ENCODE measurements around the gene TAAR9. TPM values are rescaled to one million over a fixed set of nuclear protein-coding genes. Genes with fewer than 3 reads are reported as not detected.
"Not testable (repeated sequence)": the region's sequence is repeated elsewhere in the genome, so short reads cannot be mapped to it uniquely, and the experiment has no call there.

TAAR9 gene
- total RNA-seq, 2 experiments from 2014 or later = not detected

GRCh38 chr6:132551214-132551613 lies 13.1 kb downstream of the TAAR9 start:
- no peaks in the 10 kb centered on the region for H3K36me3 Mint-ChIP-seq (ENCODE audit: low read depth)
- no peak overlapping the region for H3K4me3 Mint-ChIP-seq
- ChIA-PET POLR2A (no interaction called here), CTCF (no interaction called here)
- DNase-seq (no peak), ATAC-seq (ENCODE audit: poor library complexity) (no peak)
- H3K27ac Mint-ChIP-seq = no peak overlapping the region
- Histone ChIP-seq H3K9me3 (ENCODE audit: control insufficient read depth in 1 of 2, insufficient read depth in 1 of 2, low read length in 2 of 2) (no peaks in the 10 kb centered on the region), H3K4me1 (ENCODE audit: insufficient read depth, low read length) (no peaks in the 10 kb centered on the region), H3K27me3 (ENCODE audit: control insufficient read depth in 1 of 2, insufficient read depth in 2 of 2, low read length in 2 of 2) (peaks cover 0 to 3% of the 10 kb centered on the region in 2 experiments), H3K36me3 (ENCODE audit: insufficient read depth, low read length) (no peaks in the 10 kb centered on the region), H3K27ac (ENCODE audit: low read depth in 1 of 2, low read length in 2 of 2) (no peak overlapping the region), H3K4me3 (ENCODE audit: low read length) (no peak overlapping the region)
- intact Hi-C loops (cut with DNase I, micrococcal nuclease) = no loop called here
- H3K9me3 Mint-ChIP-seq = no peaks in the 10 kb centered on the region
- no peak for TF ChIP-seq CTCF (IDR thresholded peaks at IDR 0.05)
- peaks cover 22% of the 10 kb centered on the region for H3K27me3 Mint-ChIP-seq
- H3K4me1 Mint-ChIP-seq (ENCODE audit: low read depth) = no peaks in the 10 kb centered on the region

GRCh38 chr6:132552372-132552771 lies 14.3 kb downstream of the TAAR9 start, which contains the start of gene TAAR8:
TAAR8 (plus strand) TSS chr6:132552672; CDS start chr6:132552693, 21 bp downstream.
- no peak for DNase-seq
- POLR2A ChIA-PET = no interaction called here
- CTCF ChIA-PET = interaction anchor here (0.7 to 0.9 kb wide), 2 partner anchors 9 to 10 kb away, joined by 3 to 4 read pairs; no protein-coding TSS in a partner anchor

GRCh38 chr6:132560087-132560486 lies 22.0 kb downstream of the TAAR9 start:
- H3K9me3 ChIP-seq (ENCODE audit: control insufficient read depth in 1 of 2, insufficient read depth in 1 of 2, low read length in 2 of 2); H3K27ac Mint-ChIP-seq; H3K27ac ChIP-seq (ENCODE audit: low read depth in 1 of 2, low read length in 2 of 2); H3K4me3 ChIP-seq (ENCODE audit: low read length); H3K36me3 ChIP-seq (ENCODE audit: insufficient read depth, low read length); H3K4me1 ChIP-seq (ENCODE audit: insufficient read depth, low read length); H3K4me1 Mint-ChIP-seq (ENCODE audit: low read depth); H3K36me3 Mint-ChIP-seq (ENCODE audit: low read depth); POLR2A ChIA-PET; H3K4me3 Mint-ChIP-seq; H3K9me3 Mint-ChIP-seq; DNase-seq; CTCF ChIA-PET; ATAC-seq (ENCODE audit: poor library complexity); H3K27me3 ChIP-seq (ENCODE audit: control insufficient read depth in 1 of 2, insufficient read depth in 2 of 2, low read length in 2 of 2); intact Hi-C loops (cut with DNase I, micrococcal nuclease): not testable (repeated sequence)
- peaks cover 38% of the 10 kb centered on the region for H3K27me3 Mint-ChIP-seq

More at GRCh38 chr6:132552372-132552771, 14.3 kb downstream of the TAAR9 start, which contains the start of gene TAAR8:
- no peak within 1 kb of the TSS for H3K4me3 ChIP-seq (ENCODE audit: low read length)
- intact Hi-C loops (cut with DNase I, micrococcal nuclease) = no loop called here
- ATAC-seq (ENCODE audit: poor library complexity) = no peak
- peaks cover 0 to 3% of the 10 kb centered on the region in 2 experiments for H3K27me3 ChIP-seq (ENCODE audit: control insufficient read depth in 1 of 2, insufficient read depth in 2 of 2, low read length in 2 of 2)
- Mint-ChIP-seq H3K4me1 (ENCODE audit: low read depth) (no peaks in the 10 kb centered on the region), H3K27me3 (peaks cover 34% of the 10 kb centered on the region), H3K36me3 (ENCODE audit: low read depth) (no peaks in the 10 kb centered on the region), H3K27ac (no peak within 1 kb of the TSS), H3K4me3 (no peak within 1 kb of the TSS), H3K9me3 (no peaks in the 10 kb centered on the region)
- no peaks in the 10 kb centered on the region for H3K36me3 ChIP-seq (ENCODE audit: insufficient read depth, low read length)
- H3K27ac ChIP-seq (ENCODE audit: low read depth in 1 of 2, low read length in 2 of 2) = no peak within 1 kb of the TSS
- H3K9me3 ChIP-seq (ENCODE audit: control insufficient read depth in 1 of 2, insufficient read depth in 1 of 2, low read length in 2 of 2) = no peaks in the 10 kb centered on the region
- no peaks in the 10 kb centered on the region for H3K4me1 ChIP-seq (ENCODE audit: insufficient read depth, low read length)
- no peak for TF ChIP-seq CTCF (IDR thresholded peaks at IDR 0.05)

GRCh38 chr6:132566404-132566803 lies 28.3 kb downstream of the TAAR9 start:
- intact Hi-C loops (cut with DNase I, micrococcal nuclease) = no loop called here
- Histone ChIP-seq H3K27ac (ENCODE audit: low read depth in 1 of 2, low read length in 2 of 2) (no peak overlapping the region), H3K4me1 (ENCODE audit: insufficient read depth, low read length) (no peaks in the 10 kb centered on the region), H3K9me3 (ENCODE audit: control insufficient read depth in 1 of 2, insufficient read depth in 1 of 2, low read length in 2 of 2) (no peaks in the 10 kb centered on the region), H3K36me3 (ENCODE audit: insufficient read depth, low read length) (no peaks in the 10 kb centered on the region), H3K4me3 (ENCODE audit: low read length) (no peak overlapping the region), H3K27me3 (ENCODE audit: control insufficient read depth in 1 of 2, insufficient read depth in 2 of 2, low read length in 2 of 2) (peaks cover 0 to 13% of the 10 kb centered on the region in 2 experiments)
- no peaks in the 10 kb centered on the region for H3K9me3 Mint-ChIP-seq
- ChIA-PET POLR2A (no interaction called here), CTCF (interaction anchor here (0.6 kb wide), 1 partner anchor 499 kb away, joined by 3 read pairs; no protein-coding TSS in a partner anchor)
- ATAC-seq (ENCODE audit: poor library complexity) (no peak), DNase-seq (no peak)
- H3K27ac Mint-ChIP-seq = no peak overlapping the region
- TF ChIP-seq CTCF (IDR thresholded peaks at IDR 0.05) = no peak
- H3K27me3 Mint-ChIP-seq = peaks cover 26% of the 10 kb centered on the region
- H3K4me3 Mint-ChIP-seq = no peak overlapping the region
- H3K36me3 Mint-ChIP-seq (ENCODE audit: low read depth) = no peaks in the 10 kb centered on the region
- no peaks in the 10 kb centered on the region for H3K4me1 Mint-ChIP-seq (ENCODE audit: low read depth)

Measured in CD4-positive, alpha-beta T cell (primary cell).